ENCODE data around the gene IRGC. TPM values are rescaled to one million over a fixed set of nuclear protein-coding genes. Genes with fewer than 3 reads are reported as not detected.

The IRGC gene
- total and polyA plus RNA-seq, 2 of the 13 experiments (the other 11 are each of a cell fraction or from before 2014, with no cell fraction given): not detected

- TF ChIP-seq, protein P1, sequence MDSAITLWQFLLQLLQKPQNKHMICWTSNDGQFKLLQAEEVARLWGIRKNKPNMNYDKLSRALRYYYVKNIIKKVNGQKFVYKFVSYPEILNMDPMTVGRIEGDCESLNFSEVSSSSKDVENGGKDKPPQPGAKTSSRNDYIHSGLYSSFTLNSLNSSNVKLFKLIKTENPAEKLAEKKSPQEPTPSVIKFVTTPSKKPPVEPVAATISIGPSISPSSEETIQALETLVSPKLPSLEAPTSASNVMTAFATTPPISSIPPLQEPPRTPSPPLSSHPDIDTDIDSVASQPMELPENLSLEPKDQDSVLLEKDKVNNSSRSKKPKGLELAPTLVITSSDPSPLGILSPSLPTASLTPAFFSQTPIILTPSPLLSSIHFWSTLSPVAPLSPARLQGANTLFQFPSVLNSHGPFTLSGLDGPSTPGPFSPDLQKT (CRISPR knock-in tag; IDR thresholded peaks at IDR 0.05; ENCODE audit: borderline replicate concordance): no peak
- TF ChIP-seq SAP130 (CRISPR knock-in tag; IDR thresholded peaks at IDR 0.05; ENCODE audit: low read depth): no peak
Observed at GRCh38 chr19:43735013-43735412, 19.1 kb downstream of the IRGC start (continued).

- no peaks in the 10 kb centered on the region for H3K79me2 ChIP-seq (ENCODE audit: insufficient read depth, low read length)
- no peak overlapping the region for H3K4me2 ChIP-seq (ENCODE audit: low read depth, low read length)
- no peak for DNase-seq (ENCODE audit: low spot score)
- no peak overlapping the region for H3K27ac ChIP-seq (ENCODE audit: extremely low read length, insufficient read depth, low read length)
- CTCF ChIA-PET (ENCODE audit: low intra/inter-chr PET ratio, low total read pairs): no interaction called here
- FAIRE-seq: no peak
- ATAC-seq: no peak
- in situ Hi-C loops (cut with HindIII; ENCODE audit: extremely low pct_ligation_motif_present, low pct_unique_long_range_greater_than_20kb) (no loop called here), intact Hi-C loops (cut with micrococcal nuclease; ENCODE audit: unreplicated experiment) (no loop called here)
- BruUV-seq (replicated peaks): no TSS peak
- no peaks in the 10 kb centered on the region for H4K20me1 ChIP-seq (ENCODE audit: insufficient read depth, low read length)
- H3K4me3 ChIP-seq (replicated peaks in 1 of 3; ENCODE audit: insufficient read depth in 1 of 3, low read depth in 2 of 3, low read length in 3 of 3): no peak overlapping the region
- H3K9me3 ChIP-seq (ENCODE audit: low read length): no peaks in the 10 kb centered on the region
- peaks cover 27 to 84% of the 10 kb centered on the region in 2 experiments for H3K36me3 ChIP-seq (replicated peaks in 1 of 2; ENCODE audit: control insufficient read depth in 1 of 2, insufficient read depth in 2 of 2, low read length in 2 of 2)
- H3K4me1 ChIP-seq (ENCODE audit: insufficient read depth, low read length): no peaks in the 10 kb centered on the region
- POLR2A ChIA-PET: interaction anchor here (1.5 kb wide), 1 partner anchor 19 kb away, joined by 5 read pairs; the partner anchor contains the start of gene SMG9
- no peak overlapping the region for H2AFZ ChIP-seq (ENCODE audit: low read length)
- TF ChIP-seq ZNF296 (CRISPR knock-in tag; conservative IDR thresholded peaks at IDR 0.05): no peak
- no peaks in the 10 kb centered on the region for H3K27me3 ChIP-seq (ENCODE audit: control insufficient read depth in 1 of 2, insufficient read depth in 2 of 2, low read length in 2 of 2)
- no peak overlapping the region for H3K9ac ChIP-seq (ENCODE audit: insufficient read depth, low read depth, low read length)
Observed at GRCh38 chr19:43735957-43736356, 20.1 kb downstream of the IRGC start.

DNA sequence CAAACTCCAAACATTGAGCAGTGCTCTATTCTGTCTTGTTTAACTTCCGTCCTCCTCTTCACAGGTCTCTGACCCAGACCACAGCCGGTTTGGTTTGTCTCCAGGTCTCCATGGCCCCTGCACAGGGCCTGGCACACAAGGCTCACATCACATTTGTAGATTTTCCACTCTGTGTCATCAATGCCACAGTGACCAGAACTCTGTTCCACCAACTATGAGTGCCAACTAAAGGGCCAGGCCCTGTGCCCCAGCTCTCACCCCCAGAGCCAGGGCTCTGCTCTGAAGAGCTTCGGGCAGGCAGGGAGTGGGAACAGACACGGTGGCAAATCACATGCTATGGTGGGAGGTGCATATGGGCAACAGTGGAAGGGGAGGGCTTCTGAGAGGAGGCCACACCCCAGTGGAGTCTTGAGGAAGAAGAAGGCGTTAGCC is 22.9 kb downstream of the IRGC start:
- H3K4me1 ChIP-seq (ENCODE audit: insufficient read depth, low read length): no peaks in the 10 kb centered on the region
- H4K20me1 ChIP-seq (ENCODE audit: insufficient read depth, low read length): no peaks in the 10 kb centered on the region
- no peak overlapping the region for H2AFZ ChIP-seq (ENCODE audit: low read length)
- no peak overlapping the region for H3K4me3 ChIP-seq (replicated peaks in 1 of 3; ENCODE audit: insufficient read depth in 1 of 3, low read depth in 2 of 3, low read length in 3 of 3)
- H3K9me3 ChIP-seq (ENCODE audit: low read length): no peaks in the 10 kb centered on the region
- DNase-seq (ENCODE audit: low spot score) (no peak), ATAC-seq (no peak), FAIRE-seq (no peak)
- no TSS peak for BruUV-seq (replicated peaks)
- in situ Hi-C loops (cut with HindIII; ENCODE audit: extremely low pct_ligation_motif_present, low pct_unique_long_range_greater_than_20kb) (no loop called here), intact Hi-C loops (cut with micrococcal nuclease; ENCODE audit: unreplicated experiment) (no loop called here)
- ChIA-PET CTCF (ENCODE audit: low intra/inter-chr PET ratio, low total read pairs) (no interaction called here), POLR2A (no interaction called here)
- no peaks in the 10 kb centered on the region for H3K79me2 ChIP-seq (ENCODE audit: insufficient read depth, low read length)
- 91% methylated on average over 5 of the region's 5 CpGs for WGBS (ENCODE audit: low lambda C conversion rate)
- no peaks in the 10 kb centered on the region for H3K27me3 ChIP-seq (ENCODE audit: control insufficient read depth in 1 of 2, insufficient read depth in 2 of 2, low read length in 2 of 2)
- H3K9ac ChIP-seq (ENCODE audit: insufficient read depth, low read depth, low read length): no peak overlapping the region
- H3K36me3 ChIP-seq (replicated peaks in 1 of 2; ENCODE audit: control insufficient read depth in 1 of 2, insufficient read depth in 2 of 2, low read length in 2 of 2): peaks cover 31 to 82% of the 10 kb centered on the region in 2 experiments
- H3K27ac ChIP-seq (ENCODE audit: extremely low read length, insufficient read depth, low read length): no peak overlapping the region
- no peak overlapping the region for H3K4me2 ChIP-seq (ENCODE audit: low read depth, low read length)
- no peak for TF ChIP-seq ZNF550 (CRISPR knock-in tag; IDR thresholded peaks at IDR 0.05; ENCODE audit: borderline replicate concordance)
- no peak for TF ChIP-seq JARID2 (CRISPR knock-in tag; IDR thresholded peaks at IDR 0.05; ENCODE audit: insufficient replicate concordance)
- TF ChIP-seq HBP1 (CRISPR knock-in tag; IDR thresholded peaks at IDR 0.05; ENCODE audit: low read depth): no peak
- no peak for TF ChIP-seq ZBTB3 (CRISPR knock-in tag; IDR thresholded peaks at IDR 0.05; ENCODE audit: borderline replicate concordance, low read depth)
- no peak for TF ChIP-seq NCOR1 (IDR thresholded peaks at IDR 0.05; ENCODE audit: borderline replicate concordance, low read length)
- TF ChIP-seq NCOA2 (CRISPR knock-in tag; IDR thresholded peaks at IDR 0.05): no peak
- no peak for TF ChIP-seq ZNF619 (CRISPR knock-in tag; IDR thresholded peaks at IDR 0.05)
- TF ChIP-seq, protein P2, sequence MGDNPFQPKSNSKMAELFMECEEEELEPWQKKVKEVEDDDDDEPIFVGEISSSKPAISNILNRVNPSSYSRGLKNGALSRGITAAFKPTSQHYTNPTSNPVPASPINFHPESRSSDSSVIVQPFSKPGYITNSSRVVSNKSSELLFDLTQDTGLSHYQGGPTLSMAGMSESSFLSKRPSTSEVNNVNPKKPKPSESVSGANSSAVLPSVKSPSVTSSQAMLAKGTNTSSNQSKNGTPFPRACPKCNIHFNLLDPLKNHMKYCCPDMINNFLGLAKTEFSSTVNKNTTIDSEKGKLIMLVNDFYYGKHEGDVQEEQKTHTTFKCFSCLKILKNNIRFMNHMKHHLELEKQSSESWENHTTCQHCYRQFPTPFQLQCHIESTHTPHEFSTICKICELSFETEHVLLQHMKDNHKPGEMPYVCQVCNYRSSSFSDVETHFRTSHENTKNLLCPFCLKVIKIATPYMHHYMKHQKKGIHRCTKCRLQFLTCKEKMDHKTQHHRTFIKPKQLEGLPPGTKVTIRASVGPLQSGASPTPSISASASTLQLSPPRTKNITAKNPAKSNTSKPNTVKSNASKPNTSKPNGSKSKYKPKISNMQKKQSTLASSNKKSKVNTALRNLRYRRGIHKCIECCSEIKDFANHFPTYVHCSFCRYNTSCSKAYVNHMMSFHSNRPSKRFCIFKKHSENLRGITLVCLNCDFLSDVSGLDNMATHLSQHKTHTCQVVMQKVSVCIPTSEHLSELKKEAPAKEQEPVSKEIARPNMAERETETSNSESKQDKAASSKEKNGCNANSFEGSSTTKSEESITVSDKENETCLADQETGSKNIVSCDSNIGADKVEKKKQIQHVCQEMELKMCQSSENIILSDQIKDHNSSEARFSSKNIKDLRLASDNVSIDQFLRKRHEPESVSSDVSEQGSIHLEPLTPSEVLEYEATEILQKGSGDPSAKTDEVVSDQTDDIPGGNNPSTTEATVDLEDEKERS (CRISPR knock-in tag; IDR thresholded peaks at IDR 0.05): no peak

Measured in HepG2 (cell line).